PFSK-1 (cell line): Measurements from ENCODE around the gene TJP2.

Experiments used
- FOXP2 ChIP-seq: optimal IDR thresholded peaks from 2 replicates; pipeline ENCODE3; 2011; ENCODE audit warnings: borderline replicate concordance, control low read depth, inconsistent platforms; ENCODE audit not compliant: insufficient read depth; ENCODE audit errors: extremely low read length, extremely low read depth
- POLR2AphosphoS5 ChIP-seq: IDR thresholded peaks from 2 replicates; pipeline ENCODE4 v1.6.1; 2012; ENCODE audit warnings: low read depth, mild to moderate bottlenecking, control low read depth, low read length, moderate library complexity
- REST ChIP-seq, 2 experiments: IDR thresholded peaks; 2 replicates each; pipeline versions ENCODE4 v1.6.1 to v1.8.0; 2011 to 2012; ENCODE audit warnings: low read depth in 2 of 2, low read length in 2 of 2, control low read depth in 1 of 2, inconsistent platforms in 1 of 2, mild to moderate bottlenecking in 1 of 2, moderate library complexity in 1 of 2; ENCODE audit not compliant: insufficient read depth in 1 of 2

GRCh38 chr9:69255591-69255990 lies 81.5 kb downstream of the TJP2 start:
- no peak for TF ChIP-seq REST (IDR thresholded peaks at IDR 0.05; ENCODE audit: insufficient read depth in 1 of 2, low read depth in 2 of 2, low read length in 2 of 2)
- no peak for TF ChIP-seq POLR2AphosphoS5
- no peak for TF ChIP-seq FOXP2
